GM19351 (cell line): ENCODE measurements around the gene MAP3K8.
A peak's percentile ranks its signal among the peaks of the same experiment; 100 is the strongest.
"Not testable (repeated sequence)": the region's sequence is repeated elsewhere in the genome, so short reads cannot be mapped to it uniquely, and the experiment has no call there.

ENCODE experiments used
- ATAC-seq: cut with Tn5 transposase; IDR thresholded peaks from one replicate; pipeline ENCODE4 v1.9.1; 2021; ENCODE audit warnings: mild to moderate bottlenecking, moderate library complexity; ENCODE audit not compliant: unreplicated experiment

Gene MAP3K8

DNA sequence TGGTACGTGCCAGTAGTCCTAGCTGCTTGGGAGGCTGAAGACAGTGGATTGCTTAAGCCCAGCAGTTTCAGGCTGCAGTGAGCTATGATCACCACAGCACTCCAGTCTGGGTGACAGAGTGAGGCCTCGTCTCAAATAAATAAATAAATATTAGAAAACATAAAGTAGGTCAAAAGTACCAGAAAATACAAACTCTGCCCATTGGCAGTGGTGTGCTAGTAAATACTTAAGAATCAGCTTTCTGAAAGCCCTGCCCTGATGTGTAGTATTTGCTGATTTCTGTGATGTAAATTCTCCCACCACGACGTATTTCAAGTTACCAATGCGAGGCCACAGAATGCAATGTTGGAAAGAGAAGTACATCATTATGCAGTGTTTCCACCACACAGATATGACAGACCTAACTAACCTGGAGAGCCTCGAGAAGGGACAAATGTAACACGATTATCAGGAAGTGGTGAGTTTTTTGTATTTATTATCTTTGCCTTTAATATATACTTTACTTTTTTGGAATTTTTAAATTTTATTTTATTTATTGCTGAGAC is 11.8 kb upstream of the MAP3K8 start:
- ATAC-seq: no peak

DNA sequence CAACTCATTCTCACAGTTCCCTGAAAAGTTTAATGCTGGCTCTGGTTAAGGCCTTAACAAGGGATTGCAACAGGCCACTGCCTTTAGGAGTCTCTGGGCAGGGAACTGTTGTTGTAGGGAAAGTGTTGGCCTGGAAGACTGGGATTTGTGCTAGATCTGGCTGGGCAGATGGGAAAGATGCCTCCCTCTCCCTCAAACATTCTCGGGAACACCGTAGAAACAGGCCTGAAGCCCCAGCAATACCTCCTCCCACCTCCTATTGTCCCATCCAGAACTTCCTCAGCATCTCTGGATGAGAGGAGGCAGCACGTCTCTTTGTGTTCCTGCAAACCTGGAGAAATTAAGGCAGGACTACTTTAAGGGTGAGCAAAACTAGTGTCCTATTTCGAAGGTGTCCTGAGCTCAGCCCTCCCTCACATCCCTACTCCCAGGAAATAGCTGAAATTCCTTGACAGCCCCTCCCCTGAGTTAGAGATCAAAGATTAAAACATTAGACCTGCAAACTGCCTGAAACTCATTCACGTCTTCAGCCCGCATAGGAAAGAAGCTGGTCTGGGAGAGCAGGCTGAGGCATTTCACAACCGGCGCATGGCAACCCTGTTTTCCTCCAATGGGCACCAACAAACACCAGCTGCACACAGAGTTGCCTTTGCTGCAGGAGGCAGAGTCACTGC is 10.9 kb upstream of the MAP3K8 start:
- no peak for ATAC-seq

DNA sequence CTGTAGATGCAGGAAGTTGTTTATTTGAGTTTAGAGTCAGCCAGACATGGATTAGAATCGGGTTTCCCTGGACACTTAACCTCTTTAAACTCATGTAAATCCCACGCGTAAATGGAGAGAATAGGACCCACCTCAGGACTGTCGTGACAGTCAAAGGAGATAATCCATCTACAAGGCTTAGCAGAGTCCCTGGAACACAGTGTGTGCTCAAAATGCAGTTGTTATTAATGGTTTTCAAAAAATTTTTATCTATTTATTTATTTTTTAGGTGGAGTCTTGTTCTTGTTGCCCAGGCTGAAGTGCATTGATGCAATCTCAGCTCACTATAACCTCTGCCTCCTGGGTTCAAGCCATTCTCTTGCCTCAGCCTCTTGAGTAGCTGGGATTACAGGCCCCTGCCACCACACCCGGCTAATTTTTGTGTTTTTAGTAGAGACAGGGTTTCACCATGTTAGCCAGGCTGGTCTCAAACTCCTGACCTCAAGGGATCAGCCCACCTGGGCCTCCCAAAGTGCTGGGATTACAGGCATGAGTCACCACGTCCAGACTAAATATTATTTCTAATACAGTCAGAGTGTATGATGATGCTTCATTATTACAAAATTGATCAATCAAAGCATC is 10.2 kb upstream of the MAP3K8 start:
- not testable (repeated sequence) for ATAC-seq

DNA sequence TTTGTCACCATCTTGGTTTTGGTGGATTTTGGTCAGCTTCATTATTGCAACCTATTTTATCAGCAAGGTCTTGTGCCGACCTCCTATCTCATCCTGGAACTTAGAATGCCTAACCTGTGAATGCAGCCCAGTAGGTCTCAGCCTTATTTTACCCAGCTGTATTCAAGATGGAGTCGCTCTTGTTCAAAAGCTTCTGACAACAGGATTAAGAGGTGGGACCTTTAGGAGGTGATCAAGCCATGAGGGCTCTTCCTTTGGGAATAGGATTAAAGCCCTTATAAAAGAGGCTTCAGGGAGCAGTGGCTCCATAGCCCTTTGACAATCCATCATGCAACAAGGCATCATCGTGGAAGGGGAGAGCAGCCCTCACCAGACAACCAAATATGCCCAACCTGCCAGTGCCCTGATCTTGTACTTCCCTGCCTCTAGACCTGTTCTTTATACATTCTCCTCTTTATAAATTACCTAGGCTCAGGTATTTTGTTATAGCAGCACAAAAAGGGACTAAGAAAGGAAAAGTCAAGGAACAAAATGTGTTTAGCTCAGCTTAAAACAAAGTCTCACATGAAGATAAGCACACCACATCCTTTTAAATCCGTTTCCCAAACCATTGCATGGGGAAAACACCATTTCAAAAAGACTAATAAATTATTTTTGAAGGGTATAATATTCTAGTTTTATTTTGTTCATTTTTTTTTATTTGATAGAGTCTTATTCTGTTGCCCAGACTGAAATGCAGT is 8.5 kb upstream of the MAP3K8 start:
- ATAC-seq: no peak

DNA sequence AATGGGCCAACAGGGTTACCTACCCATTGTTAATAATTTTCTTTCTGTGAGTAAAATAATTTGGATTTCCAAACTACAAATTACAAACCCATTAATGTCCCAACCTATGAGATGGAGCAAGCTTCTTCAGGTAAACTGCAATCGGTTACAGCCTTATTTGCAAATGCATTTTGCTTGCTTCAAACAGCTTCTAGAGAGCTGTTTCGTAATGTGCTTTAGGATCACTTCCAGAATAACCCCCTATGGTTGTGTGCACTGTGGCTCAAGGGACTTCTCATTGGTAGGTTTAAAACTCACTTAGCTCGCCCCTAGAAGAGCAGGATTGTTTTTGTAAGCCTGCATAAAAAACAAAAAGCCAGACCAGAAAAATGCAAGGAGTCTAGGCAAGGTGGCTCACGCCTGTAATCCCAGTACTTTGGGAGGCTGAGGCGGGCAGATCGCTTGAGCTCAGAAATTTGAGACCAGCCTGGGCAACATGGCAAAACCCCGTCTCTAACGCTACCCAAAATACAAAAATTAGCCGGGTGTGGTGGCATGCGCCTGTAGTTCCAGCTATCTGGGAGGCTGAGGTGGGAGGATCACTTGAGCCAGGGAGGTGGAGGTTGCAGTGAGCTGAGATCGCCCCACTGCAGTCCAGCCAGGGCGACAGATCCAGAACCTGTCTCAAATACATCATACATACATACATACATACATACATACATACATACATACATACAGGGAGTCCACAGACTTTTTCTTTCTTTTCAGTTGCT is 3.3 kb upstream of the MAP3K8 start:
- ATAC-seq: no peak

DNA sequence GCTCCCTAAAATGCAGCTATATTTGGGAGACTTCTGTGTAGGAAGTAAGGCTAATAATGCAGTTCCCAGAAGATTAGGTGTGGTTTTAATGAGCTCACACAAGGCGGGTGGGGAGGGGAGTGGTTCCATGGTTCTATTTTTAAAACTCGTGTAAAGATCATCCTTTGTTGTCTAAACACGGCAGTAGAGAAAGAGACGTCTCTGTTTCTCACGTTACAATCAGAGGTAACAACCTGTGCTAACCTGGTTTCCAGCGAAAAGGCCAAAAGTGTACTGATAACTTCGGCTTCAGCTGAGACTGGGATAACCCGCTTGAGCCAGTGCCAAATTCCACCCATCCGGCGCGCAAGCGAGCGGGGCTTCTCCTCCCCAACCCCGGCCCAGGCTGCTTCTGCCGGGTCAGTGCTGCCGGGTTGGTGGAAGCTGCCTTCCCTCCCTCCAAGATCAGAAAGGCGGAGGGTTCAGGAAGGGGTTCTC is 2.5 kb upstream of the MAP3K8 start:
- no peak for ATAC-seq

DNA sequence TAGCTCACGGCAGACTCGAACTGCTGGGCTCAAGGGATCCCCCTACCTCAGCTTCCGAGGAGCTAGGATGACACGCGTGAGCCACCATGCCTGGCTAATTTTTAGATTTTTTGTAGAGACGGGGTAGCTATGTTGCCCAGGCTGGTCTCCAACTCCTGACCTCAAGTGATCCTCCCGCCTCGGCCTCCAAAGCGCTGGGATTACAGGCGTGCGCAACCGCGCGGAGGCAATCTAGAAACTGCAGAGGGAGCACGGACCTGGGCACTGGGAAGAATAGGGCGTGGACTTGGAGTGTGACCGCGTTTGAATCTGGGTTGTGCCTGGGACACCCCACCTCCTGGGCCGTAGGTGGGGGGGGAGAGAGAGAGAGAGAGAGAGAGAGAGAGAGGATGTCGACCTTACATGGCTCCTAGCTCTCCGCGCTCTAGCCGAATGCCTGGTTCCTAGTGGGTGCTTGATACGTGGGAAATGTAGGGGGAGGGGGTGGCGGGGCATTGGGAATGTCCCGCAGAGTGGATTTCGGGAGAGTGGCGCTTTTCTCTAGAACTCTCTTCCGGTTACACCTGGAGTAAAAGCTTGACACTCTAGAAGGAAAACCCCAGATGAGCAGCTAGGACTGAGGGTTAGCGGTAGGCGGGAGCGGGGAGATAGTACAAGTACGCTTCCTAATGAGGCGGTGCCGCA is 1.2 kb upstream of the MAP3K8 start:
- no peak for ATAC-seq

DNA sequence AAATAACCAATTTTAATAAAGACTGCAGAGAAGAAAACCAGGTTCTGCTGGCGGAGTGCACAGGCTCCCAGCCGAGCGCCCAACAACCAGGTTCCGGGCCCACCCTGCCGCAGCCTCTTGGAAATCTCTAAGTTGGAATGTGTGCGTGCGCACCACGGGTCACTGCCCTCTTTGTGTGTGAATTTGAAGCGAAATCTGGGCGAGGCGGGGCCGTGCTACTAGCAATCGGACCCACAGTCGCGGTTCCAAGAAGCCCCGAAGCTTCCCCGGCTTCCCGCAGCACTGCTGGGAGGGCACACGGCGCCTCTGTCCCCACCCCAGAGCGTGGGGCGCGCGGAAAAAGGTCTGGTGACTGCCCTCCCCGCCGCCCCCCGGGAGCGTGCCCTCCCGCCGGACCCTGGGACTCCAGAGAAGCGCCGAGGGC is 666 bp upstream of the MAP3K8 start:
- peak; percentile 17 for ATAC-seq

DNA sequence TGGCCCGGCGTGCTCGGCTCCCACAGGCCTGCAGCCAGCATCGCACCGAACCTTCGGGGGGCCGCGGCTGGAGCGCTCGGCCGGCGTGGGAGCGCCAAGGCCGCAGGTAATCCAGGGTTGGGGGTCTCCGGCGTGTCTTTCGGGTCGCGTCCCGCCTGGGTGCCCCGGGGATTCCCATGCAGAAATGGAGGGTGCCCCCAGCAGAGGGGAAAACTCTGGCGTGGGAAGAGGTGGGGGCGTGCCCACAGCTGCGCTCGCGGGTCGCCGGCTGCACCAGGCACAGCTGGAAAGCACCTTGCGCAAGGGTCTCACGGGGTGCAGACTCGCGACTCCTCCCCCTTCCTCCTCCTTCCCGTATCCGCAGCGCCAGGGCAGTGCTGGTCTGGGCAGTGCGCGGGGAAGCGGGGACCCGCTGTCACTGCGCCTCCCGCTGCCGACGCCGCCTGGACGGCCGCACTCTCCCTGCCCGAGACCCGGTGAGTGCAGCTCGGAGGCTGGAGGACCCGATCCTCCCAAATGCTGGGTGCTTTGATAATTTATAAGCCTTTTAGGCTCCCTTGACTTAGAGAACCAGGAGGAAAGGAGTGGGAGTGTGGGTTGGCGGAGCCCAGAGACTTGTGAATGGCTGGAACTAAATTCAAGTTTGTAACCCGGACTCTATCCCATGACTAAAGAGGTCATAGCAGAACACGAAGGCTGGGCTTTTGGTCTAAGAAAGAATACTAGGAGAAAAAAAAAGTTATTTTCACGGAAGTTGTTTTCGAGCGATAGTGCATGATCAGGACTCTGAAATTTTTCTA is 489 bp downstream of the MAP3K8 start:
- peak; percentile 43 for ATAC-seq

DNA sequence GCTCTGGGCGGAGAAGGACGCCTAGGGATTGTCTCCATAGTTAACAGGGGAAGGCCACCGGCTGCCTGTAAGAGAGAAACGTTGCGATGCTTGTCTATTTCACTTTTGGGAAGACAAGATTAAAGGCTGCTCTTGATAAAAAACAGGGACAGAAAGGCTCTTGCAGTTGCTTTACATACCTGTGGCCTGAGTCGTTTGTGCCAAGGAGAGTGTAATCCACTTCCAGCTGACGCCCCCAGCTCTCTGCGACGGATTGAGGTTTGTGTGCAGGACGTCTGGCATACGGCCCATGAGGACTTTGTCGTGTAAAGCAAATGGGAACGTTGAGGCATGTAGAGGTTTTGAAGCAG is 1.1 kb downstream of the MAP3K8 start:
- no peak for ATAC-seq

DNA sequence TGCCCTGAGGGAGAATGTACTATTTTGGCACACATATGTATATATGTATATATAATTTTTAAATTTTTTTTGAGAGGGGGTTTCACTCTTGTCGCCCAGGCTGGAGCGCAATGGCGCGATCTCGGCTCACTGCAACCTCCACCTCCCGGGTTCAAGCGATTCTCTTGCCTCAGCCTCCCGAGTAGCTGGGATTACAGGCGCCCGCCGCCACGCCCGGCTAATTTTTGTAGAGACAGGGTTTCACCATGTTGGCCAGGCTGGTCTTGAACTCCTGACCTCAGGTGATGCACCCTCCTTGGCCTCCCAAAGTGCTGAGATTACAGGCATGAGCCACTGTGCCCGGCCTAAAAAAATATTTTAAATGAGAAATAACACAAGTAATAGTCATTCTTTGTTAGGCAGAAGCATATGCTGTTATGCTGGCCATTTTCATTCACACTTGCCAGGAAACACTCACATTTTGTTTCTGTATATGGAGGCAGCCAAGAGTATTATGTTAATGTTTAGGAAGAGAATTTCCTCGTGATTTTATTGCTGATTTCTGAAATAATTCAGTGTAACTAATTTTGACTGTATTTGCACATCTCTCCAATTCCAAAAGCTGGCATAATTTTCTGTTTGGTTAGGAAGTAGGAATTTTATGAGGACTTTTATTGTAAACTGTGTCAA is 1.6 kb downstream of the MAP3K8 start:
- ATAC-seq: not testable (repeated sequence)

DNA sequence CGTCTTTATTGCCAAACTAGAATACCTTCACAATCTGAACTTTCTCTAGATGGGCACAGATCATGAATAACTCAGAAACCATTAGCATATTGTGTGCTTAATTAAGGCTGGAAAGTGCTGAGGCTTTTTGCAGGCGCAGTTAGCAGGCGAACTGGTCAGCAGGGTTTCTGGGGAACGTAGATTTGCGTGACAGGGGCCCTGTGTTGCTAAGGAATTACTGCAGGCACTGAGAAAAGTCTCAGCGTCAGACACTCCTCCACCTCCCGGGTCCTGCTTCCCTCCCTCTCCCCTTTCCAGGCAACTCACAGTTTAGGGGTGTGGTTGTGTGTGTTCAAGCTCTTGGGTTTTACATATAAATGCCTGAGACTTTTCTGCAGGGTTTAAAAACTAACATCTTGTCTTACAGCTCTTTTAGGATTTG is 2.2 kb downstream of the MAP3K8 start:
- no peak for ATAC-seq

DNA sequence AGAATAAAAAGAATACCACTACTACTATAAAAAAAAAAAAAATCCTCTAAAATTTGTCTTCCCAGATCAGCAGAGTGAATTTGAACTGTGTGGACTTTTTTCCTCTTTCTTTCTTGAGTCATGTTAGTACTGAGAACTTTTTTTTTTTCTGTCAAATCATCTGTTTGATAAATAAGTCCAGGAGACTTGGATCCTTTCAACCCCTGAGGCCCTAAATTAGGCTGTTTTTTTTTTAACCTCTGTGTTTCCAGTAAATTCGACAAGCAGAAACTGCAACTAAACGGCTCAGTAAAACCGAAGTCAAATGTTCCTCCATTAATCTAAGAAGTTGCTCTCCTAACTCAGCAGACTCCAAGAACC is 2.7 kb downstream of the MAP3K8 start:
- no peak for ATAC-seq

DNA sequence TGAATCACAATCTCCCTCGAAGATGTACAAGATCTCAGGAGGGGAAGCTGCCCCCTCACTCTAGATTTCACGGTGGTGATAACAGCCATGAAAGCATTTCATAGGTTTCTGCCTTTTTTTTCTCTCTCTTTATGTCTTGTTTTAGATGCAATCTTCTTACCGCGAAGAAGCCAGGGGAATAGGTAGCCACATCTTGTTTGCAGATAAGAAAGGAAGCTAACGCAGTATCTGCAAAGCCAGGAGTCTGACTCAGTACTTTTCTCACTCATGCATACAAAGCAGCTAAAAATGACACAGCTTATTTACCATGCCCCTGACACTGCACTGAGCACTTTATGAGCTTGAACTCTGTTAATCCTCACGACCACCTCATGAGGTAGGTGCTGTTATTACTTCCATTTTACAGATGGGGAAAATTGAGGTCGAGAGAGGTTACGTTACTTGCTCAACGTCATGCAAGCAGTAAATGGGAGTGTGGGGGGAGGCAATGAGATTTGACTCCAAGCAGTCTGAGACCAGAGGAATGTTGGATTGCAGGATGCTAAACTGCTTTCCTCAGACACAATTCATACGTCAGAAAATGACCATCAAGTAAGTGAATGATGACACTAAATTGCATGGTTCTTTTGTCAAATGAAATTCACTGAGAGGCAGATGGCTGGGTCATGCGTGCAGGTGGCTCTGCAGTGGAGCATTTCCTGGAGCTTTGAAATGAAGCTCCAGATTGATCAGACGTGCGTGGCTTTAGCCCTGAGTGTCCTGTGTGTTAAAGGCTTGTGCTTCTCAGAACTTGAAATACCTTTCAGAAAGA is 3.3 kb downstream of the MAP3K8 start:
- no peak for ATAC-seq

DNA sequence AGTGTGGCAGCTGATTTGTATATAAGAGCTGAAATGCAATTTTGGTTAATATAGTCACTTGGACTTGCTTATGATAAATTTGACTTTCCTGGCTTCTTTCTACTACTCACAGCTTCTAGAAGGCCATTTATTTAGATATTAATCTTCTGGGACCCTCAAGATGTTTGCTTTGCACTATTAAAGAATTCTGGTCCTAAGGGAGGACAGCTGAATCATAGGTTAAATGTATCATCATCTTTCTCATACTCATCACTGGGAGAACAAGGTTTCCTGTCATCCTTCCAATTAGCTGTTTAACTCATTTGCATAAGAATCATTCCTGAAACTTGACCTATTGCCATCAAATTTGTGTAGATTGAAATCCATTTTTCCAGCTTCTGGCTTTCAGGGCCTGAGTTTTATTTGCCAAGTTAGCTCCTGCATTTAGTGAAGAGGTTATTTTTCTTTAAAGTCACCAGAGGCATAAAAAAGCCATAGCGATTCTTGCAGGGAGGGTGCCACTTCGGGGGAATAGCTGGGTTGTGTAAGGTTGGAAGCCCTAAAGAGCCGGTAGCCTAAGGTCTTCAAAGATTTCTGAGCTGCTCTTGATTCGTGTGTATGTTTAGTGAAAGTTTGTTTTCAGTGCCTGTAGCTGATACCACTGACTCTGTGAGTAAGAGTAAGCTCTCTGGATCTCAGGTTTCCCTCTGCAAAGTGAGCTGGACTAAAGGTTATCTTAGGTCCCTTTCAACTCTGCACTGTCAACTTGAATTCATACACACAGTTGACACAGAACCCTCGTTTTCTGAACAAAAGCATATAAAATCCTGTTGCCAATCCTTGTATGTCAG is 4.3 kb downstream of the MAP3K8 start:
- no peak for ATAC-seq

DNA sequence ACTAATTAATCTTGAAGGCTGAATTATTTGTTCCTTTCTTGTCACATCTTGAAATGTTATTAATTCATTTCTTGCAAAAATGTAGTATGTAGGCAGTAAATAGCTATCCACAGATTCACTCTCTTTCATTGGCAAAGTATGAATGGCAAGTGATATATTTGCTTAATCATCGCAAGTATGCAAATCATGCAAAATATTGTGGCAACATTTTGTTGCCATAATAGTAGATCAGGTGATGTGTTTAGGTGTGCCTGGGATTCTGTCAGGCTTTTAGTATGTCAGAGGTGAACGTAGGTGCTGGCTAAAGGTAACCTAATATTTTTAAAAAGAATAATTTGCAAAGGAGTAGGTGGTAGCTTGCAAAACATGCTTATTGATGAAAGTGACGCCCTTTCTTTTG is 5.9 kb downstream of the MAP3K8 start:
- ATAC-seq: no peak

DNA sequence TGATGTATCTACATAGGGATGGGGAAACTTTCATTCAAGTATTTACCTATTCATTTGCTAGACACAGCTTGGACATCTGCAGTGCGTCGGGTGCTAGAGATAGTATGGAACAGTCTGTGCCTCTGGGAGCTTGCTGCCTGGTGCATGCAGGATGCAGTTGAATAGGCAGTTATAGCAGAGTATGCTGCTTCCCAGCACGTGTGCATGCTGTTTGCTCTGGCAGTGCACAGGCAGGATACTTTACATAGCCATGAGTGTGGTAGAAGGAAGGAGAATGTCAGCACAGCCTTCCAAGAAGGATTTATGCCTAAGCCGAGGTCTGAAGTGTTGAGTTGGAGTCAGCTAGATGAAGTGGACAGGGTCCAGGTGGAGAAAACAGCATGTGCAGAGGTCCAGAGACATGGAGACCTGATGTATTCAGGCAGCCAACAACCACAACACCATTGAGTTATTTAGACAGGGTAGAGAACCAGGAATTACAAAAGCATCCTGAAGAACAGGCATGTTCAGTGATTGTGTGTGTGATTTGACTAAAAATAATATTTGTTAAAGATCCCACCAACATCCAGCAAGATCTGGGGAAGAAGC is 8.1 kb downstream of the MAP3K8 start:
- ATAC-seq: no peak
